ENCODE measurements around the gene AIFM2. TPM values are rescaled to one million over a fixed set of nuclear protein-coding genes. Genes with fewer than 3 reads are reported as not detected.
A peak's percentile ranks its signal among the peaks of the same experiment; 100 is the strongest.

AIFM2 gene
- total and polyA plus RNA-seq, 2 of the 13 experiments (the other 11 are each of a cell fraction or from before 2014, with no cell fraction given) = 20.3 to 29.5 TPM

- TF ChIP-seq SNAI1 (CRISPR knock-in tag; IDR thresholded peaks at IDR 0.05; ENCODE audit: borderline replicate concordance) = no peak
- peak; percentile 42; the same call in 2 of the 3 replicates for TF ChIP-seq MXI1 (IDR thresholded peaks at IDR 0.05; ENCODE audit: borderline replicate concordance, low read depth, low read length)
- no peak for TF ChIP-seq ZBTB10 (CRISPR knock-in tag; IDR thresholded peaks at IDR 0.05; ENCODE audit: borderline replicate concordance)
- no peak for TF ChIP-seq NFE2L1 (CRISPR knock-in tag; IDR thresholded peaks at IDR 0.05; ENCODE audit: borderline replicate concordance)
- TF ChIP-seq ARID3A (IDR thresholded peaks at IDR 0.05; ENCODE audit: low read depth, low read length) = no peak
- no peak for TF ChIP-seq HBP1 (CRISPR knock-in tag; IDR thresholded peaks at IDR 0.05; ENCODE audit: low read depth)
- TF ChIP-seq BATF2 (CRISPR knock-in tag; IDR thresholded peaks at IDR 0.05) = no peak
- no peak for TF ChIP-seq ZBTB2 (CRISPR knock-in tag; IDR thresholded peaks at IDR 0.05; ENCODE audit: low read depth)
- no peak for TF ChIP-seq SMC3 (IDR thresholded peaks at IDR 0.05; ENCODE audit: low read length)
- TF ChIP-seq ATF7-NPFF (CRISPR knock-in tag; IDR thresholded peaks at IDR 0.05; ENCODE audit: low read depth) = no peak
- no peak for TF ChIP-seq ZNF30 (CRISPR knock-in tag; IDR thresholded peaks at IDR 0.05)
- TF ChIP-seq CBX5 (CRISPR knock-in tag; IDR thresholded peaks at IDR 0.05; ENCODE audit: borderline replicate concordance) = no peak
- peak; percentile 30 for TF ChIP-seq XRCC5 (optimal IDR thresholded peaks at IDR 0.05; ENCODE audit: low read length)
- TF ChIP-seq RFX3 (CRISPR knock-in tag; IDR thresholded peaks at IDR 0.05) = no peak
- TF ChIP-seq PLRG1 (conservative IDR thresholded peaks at IDR 0.05) = no peak
- TF ChIP-seq PCBP2 (optimal IDR thresholded peaks at IDR 0.05; ENCODE audit: low read depth, low read length, poor library complexity, severe bottlenecking) = no peak
- TF ChIP-seq TBX3 (IDR thresholded peaks at IDR 0.05; ENCODE audit: borderline replicate concordance) = no peak
- TF ChIP-seq TARDBP (CRISPR knock-in tag; IDR thresholded peaks at IDR 0.05) = no peak
- TF ChIP-seq SMYD3 (CRISPR knock-in tag; IDR thresholded peaks at IDR 0.05) = no peak
- TF ChIP-seq TERF1 (CRISPR knock-in tag; IDR thresholded peaks at IDR 0.05) = no peak
- TF ChIP-seq ZSCAN20 (CRISPR knock-in tag; IDR thresholded peaks at IDR 0.05; ENCODE audit: borderline replicate concordance) = 0 out of 2 replicates have a peak, but pooled peaks have one; percentile 53
Observed at GRCh38 chr10:70109064-70109729, 23.4 kb downstream of the AIFM2 start (continued).

All from HepG2 (cell line).